Upper lobe of left lung (tissue), 6 donors: ENCODE measurements around the gene NPAS1. TPM values are rescaled to one million over a fixed set of nuclear protein-coding genes. Genes with fewer than 3 reads are reported as not detected.
"Not testable (repeated sequence)": the region's sequence is repeated elsewhere in the genome, so short reads cannot be mapped to it uniquely, and the experiment has no call there.

Experiments used
- ATAC-seq, 2 donors: fragments of 200-7000 bp; cut with Tn5 transposase; one replicate each; pipeline ENCODE4 v1.9.1; 2022; ENCODE audit warnings: mild to moderate bottlenecking in 2 of 2, moderate library complexity in 2 of 2; ENCODE audit not compliant: low FRiP score in 2 of 2
- DNase-seq, 2 donors: peaks; one replicate each; pipeline ENCODE4 v3.0.0-alpha.2; 2019 to 2020
- H3K27ac ChIP-seq, 4 donors: fragments of 200-600 bp; sonication (generic); one replicate each; pipeline ENCODE4 v1.5.1; 2016 to 2019
- H3K27me3 ChIP-seq, 4 donors: fragments of 200-600 bp; sonication (generic); one replicate each; pipeline ENCODE4 v1.5.1; 2017 to 2019
- H3K36me3 ChIP-seq, 4 donors: fragments of 200-600 bp; sonication (generic); one replicate each; pipeline ENCODE4 v1.5.1; 2016 to 2019
- H3K4me1 ChIP-seq, 4 donors: fragments of 200-600 bp; sonication (generic); one replicate each; pipeline ENCODE4 v1.5.1; 2018 to 2019
- H3K4me3 ChIP-seq, 4 donors: fragments of 200-600 bp; sonication (generic); one replicate each; pipeline ENCODE4 v1.5.1; 2017 to 2019; ENCODE audit warnings: mild to moderate bottlenecking in 2 of 4, moderate library complexity in 1 of 4
- H3K9me3 ChIP-seq, 4 donors: fragments of 200-600 bp; sonication (generic); one replicate each; pipeline ENCODE4 v1.5.1; 2018 to 2019
- CTCF ChIP-seq, 6 experiments: fragments of 450-650 bp in 4 of 6; fragments of 200-600 bp in 2 of 6; sonication (generic) in 2 of 6; IDR thresholded peaks; one replicate each; pipeline ENCODE4 v1.5.1; 2016 to 2019; ENCODE audit warnings: antibody characterized with exemption in 6 of 6
- EP300 ChIP-seq, 4 donors: sonication (generic); formaldehyde crosslinking; IDR thresholded peaks; one replicate each; pipeline ENCODE4 v1.5.1; 2017; ENCODE audit warnings: antibody characterized with exemption in 4 of 4, control low read depth in 2 of 4
- POLR2A ChIP-seq, 4 donors: fragments of 450-650 bp; IDR thresholded peaks; one replicate each; pipeline ENCODE4 v1.5.1; 2016 to 2017; ENCODE audit warnings: antibody characterized with exemption in 4 of 4, mild to moderate bottlenecking in 2 of 4
- POLR2AphosphoS5 ChIP-seq, 2 donors: sonication (generic); formaldehyde crosslinking; IDR thresholded peaks; one replicate each; pipeline ENCODE4 v1.5.1; 2017; ENCODE audit warnings: antibody characterized with exemption in 2 of 2
- WGBS, 2 donors: methylation state at CpG; one replicate each; pipeline ENCODE4 v1.1.5; 2017 to 2018; 5-methylcytosine and 5-hydroxymethylcytosine counted together
- total RNA-seq, 6 donors: library from RNA; depleted of rRNA in 4 of 6; stranded (reverse); fragments of >200 nt in 4 of 6; gene quantifications; one replicate each; pipeline versions ENCODE4 v1.1.0 to v1.2.1, GENCODE V29; 2016 to 2021
- donor health status: DM: no; HTN: no; CAD: no; lungs with moderate emphysema.
- donor health status: DM: no; HTN: yes; CAD: no; lungs with severe emphysema.

NPAS1 gene
- total RNA-seq, 6 donors from 2014 or later: 0.30 to 13.6 (median 1.1) TPM; not detected in 1

- H3K36me3 ChIP-seq: peaks cover 4 to 13% (median 7%) of the 10 kb centered on the region in 4 donors
- 78 to 88% methylated on average over 4 of the region's 4 CpGs for WGBS, 2 donors
- H3K27ac ChIP-seq: no peak overlapping the region
- TF ChIP-seq POLR2AphosphoS5 (IDR thresholded peaks at IDR 0.05) (no peak), POLR2A (IDR thresholded peaks at IDR 0.05) (no peak), CTCF (IDR thresholded peaks at IDR 0.05) (no peak), EP300 (IDR thresholded peaks at IDR 0.05) (no peak)
- H3K9me3 ChIP-seq: no peaks in the 10 kb centered on the region
- ATAC-seq (peak in 1 of 2 donors; percentile 4), DNase-seq (no peak)
- peaks cover 7 to 15% (median 10%) of the 10 kb centered on the region in 4 donors for H3K4me1 ChIP-seq
- H3K27me3 ChIP-seq: no peaks in the 10 kb centered on the region
- H3K4me3 ChIP-seq: no peak overlapping the region
These were observed 13.8 kb upstream of the NPAS1 start for GRCh38 chr19:47005873-47006272.

GRCh38 chr19:47006496-47006895, 13.1 kb upstream of the NPAS1 start:
- no peak for ATAC-seq
- H3K27me3 ChIP-seq: no peaks in the 10 kb centered on the region
- no peak for TF ChIP-seq CTCF (IDR thresholded peaks at IDR 0.05)
- no peak for TF ChIP-seq POLR2AphosphoS5 (IDR thresholded peaks at IDR 0.05)
- TF ChIP-seq EP300 (IDR thresholded peaks at IDR 0.05): no peak

GRCh38 chr19:47010549-47010948, 9.1 kb upstream of the NPAS1 start:
- not testable (repeated sequence) for DNase-seq, H3K9me3 ChIP-seq, H3K36me3 ChIP-seq, H3K4me3 ChIP-seq, ATAC-seq, H3K27me3 ChIP-seq, H3K27ac ChIP-seq, H3K4me1 ChIP-seq
- WGBS, 2 donors: 63 to 67% methylated on average over 8 of the region's 8 CpGs

More at GRCh38 chr19:47006496-47006895, 13.1 kb upstream of the NPAS1 start:
- Histone ChIP-seq H3K4me1 (peaks cover 7 to 15% (median 10%) of the 10 kb centered on the region in 4 donors), H3K4me3 (no peak overlapping the region), H3K36me3 (peaks cover 0 to 6% (median 2%) of the 10 kb centered on the region in 4 donors), H3K27ac (no peak overlapping the region), H3K9me3 (no peaks in the 10 kb centered on the region)
- 68 to 75% methylated on average over 8 of the region's 8 CpGs for WGBS, 2 donors
- DNase-seq: no peak

GRCh38 chr19:47012617-47013016, 7.0 kb upstream of the NPAS1 start:
- no peak overlapping the region for H3K4me3 ChIP-seq
- no peak overlapping the region for H3K27ac ChIP-seq
- ATAC-seq: no peak
- H3K9me3 ChIP-seq: no peaks in the 10 kb centered on the region
- TF ChIP-seq EP300 (IDR thresholded peaks at IDR 0.05) (no peak), POLR2AphosphoS5 (IDR thresholded peaks at IDR 0.05) (no peak), CTCF (IDR thresholded peaks at IDR 0.05) (no peak), POLR2A (IDR thresholded peaks at IDR 0.05) (no peak)
- peaks cover 0 to 7% (median 4%) of the 10 kb centered on the region in 4 donors for H3K4me1 ChIP-seq
- no peaks in the 10 kb centered on the region for H3K36me3 ChIP-seq
- no peak for DNase-seq
- WGBS, 2 donors: 29 to 38% methylated on average over 8 of the region's 8 CpGs
- H3K27me3 ChIP-seq: no peaks in the 10 kb centered on the region

GRCh38 chr19:47013041-47013517, 6.6 kb upstream of the NPAS1 start:
- Histone ChIP-seq H3K4me3 (no peak overlapping the region), H3K36me3 (no peaks in the 10 kb centered on the region), H3K27ac (no peak overlapping the region), H3K4me1 (peaks cover 0 to 7% (median 4%) of the 10 kb centered on the region in 4 donors), H3K27me3 (no peaks in the 10 kb centered on the region), H3K9me3 (no peaks in the 10 kb centered on the region)
- TF ChIP-seq EP300 (IDR thresholded peaks at IDR 0.05) (no peak), CTCF (IDR thresholded peaks at IDR 0.05) (peak; percentile 92 to 97 (median 95))
- ATAC-seq: peak; percentile 96 to 98
- DNase-seq: peak; percentile 84 to 95
- WGBS, 2 donors: 9 to 11% methylated on average over 11 to 16 of the region's 16 CpGs
